Thyroid gland (tissue), 4 donors: ENCODE data around the gene PMPCB.
"Not testable (repeated sequence)": the region's sequence is repeated elsewhere in the genome, so short reads cannot be mapped to it uniquely, and the experiment has no call there.

Experiments used
- POLR2A ChIP-seq, 2 donors: fragments of 450-650 bp; IDR thresholded peaks; one replicate each; pipeline ENCODE4 v1.6.1; 2017; ENCODE audit warnings: antibody characterized with exemption in 2 of 2, mild to moderate bottlenecking in 2 of 2, moderate library complexity in 1 of 2
- TF ChIP-seq, protein P1 (sequence below), 6 experiments: fragments of 200-600 bp in 3 of 6; fragments of 450-650 bp in 3 of 6; sonication (generic) in 3 of 6; IDR thresholded peaks; one replicate each; pipeline ENCODE4 v1.5.1; 2016 to 2019; ENCODE audit warnings: antibody characterized with exemption in 6 of 6, mild to moderate bottlenecking in 2 of 6, inconsistent platforms in 1 of 6, moderate library complexity in 1 of 6

- TF ChIP-seq, protein P1, sequence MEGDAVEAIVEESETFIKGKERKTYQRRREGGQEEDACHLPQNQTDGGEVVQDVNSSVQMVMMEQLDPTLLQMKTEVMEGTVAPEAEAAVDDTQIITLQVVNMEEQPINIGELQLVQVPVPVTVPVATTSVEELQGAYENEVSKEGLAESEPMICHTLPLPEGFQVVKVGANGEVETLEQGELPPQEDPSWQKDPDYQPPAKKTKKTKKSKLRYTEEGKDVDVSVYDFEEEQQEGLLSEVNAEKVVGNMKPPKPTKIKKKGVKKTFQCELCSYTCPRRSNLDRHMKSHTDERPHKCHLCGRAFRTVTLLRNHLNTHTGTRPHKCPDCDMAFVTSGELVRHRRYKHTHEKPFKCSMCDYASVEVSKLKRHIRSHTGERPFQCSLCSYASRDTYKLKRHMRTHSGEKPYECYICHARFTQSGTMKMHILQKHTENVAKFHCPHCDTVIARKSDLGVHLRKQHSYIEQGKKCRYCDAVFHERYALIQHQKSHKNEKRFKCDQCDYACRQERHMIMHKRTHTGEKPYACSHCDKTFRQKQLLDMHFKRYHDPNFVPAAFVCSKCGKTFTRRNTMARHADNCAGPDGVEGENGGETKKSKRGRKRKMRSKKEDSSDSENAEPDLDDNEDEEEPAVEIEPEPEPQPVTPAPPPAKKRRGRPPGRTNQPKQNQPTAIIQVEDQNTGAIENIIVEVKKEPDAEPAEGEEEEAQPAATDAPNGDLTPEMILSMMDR (IDR thresholded peaks at IDR 0.05) = not testable (repeated sequence)
- not testable (repeated sequence) for TF ChIP-seq POLR2A (IDR thresholded peaks at IDR 0.05)
Measured at GRCh38 chr7:103279636-103279962, 17.6 kb upstream of the PMPCB start.
